HG03575 (cell line): Measurements from ENCODE around the gene ZNF74.
"Not testable (repeated sequence)": the region's sequence is repeated elsewhere in the genome, so short reads cannot be mapped to it uniquely, and the experiment has no call there.

Experiments used
- ATAC-seq: cut with Tn5 transposase; IDR thresholded peaks from one replicate; pipeline ENCODE4 v1.9.1; 2021; ENCODE audit not compliant: unreplicated experiment, insufficient number of reproducible peaks, low FRiP score; ENCODE audit errors: extremely low read depth

The ZNF74 gene

DNA sequence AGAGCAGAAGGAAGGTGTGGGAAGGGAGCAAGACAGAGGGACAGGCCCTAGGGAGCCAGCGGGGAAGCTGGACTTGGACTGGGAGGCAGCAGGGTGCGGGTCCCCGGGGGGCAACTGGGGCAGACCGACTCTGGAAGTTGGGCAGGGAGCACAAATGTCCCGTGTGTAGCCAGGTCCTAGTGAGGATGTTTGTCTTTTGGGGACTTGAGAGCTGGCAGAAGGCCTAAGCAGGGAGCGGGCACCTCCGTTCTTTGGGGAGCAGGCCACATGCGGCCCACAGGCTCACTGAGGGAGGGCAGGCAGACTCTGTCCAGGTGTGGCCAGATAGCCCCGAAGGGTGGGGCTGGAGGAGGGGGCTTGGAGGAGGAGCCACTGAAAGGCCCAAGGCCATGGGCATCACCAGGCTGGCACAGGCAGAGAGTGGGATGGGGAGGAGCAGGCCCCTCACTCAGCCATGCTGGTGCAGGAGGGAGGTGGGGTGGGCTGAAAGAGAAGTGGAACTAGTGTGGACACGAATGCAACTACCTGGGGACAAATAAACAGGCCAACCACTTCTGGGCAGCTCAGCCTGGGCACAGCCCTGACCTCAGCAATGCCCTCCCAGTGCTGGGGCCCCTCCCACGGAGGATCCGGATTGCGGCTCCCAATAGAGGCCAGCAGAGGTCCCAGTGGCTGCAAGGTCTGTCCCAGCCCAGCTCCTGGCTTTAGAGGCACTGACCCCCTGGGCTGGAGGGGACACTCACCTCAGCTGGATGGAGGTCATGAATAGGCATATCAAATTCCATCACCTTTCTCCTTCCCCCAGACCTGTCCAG lies 44.9 kb downstream of the ZNF74 start:
- ATAC-seq = no peak

DNA sequence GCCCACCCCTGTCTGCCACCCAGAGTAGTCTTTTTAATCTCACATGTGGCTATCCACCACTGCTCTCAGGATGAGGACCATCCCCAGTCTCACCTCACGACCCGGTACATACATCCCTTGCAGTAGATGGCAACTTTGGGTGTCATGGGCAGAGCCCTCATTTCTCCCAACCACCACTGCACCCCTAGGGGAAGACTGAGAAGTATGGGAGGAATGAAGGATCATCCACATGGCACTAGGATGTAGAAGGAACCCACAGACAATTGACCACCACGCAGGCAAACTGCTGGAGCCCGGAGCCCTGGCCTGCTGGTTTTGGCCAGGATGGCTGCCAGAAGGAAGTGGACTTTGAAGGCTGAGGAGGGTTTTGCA lies 45.6 kb downstream of the ZNF74 start:
- no peak for ATAC-seq

DNA sequence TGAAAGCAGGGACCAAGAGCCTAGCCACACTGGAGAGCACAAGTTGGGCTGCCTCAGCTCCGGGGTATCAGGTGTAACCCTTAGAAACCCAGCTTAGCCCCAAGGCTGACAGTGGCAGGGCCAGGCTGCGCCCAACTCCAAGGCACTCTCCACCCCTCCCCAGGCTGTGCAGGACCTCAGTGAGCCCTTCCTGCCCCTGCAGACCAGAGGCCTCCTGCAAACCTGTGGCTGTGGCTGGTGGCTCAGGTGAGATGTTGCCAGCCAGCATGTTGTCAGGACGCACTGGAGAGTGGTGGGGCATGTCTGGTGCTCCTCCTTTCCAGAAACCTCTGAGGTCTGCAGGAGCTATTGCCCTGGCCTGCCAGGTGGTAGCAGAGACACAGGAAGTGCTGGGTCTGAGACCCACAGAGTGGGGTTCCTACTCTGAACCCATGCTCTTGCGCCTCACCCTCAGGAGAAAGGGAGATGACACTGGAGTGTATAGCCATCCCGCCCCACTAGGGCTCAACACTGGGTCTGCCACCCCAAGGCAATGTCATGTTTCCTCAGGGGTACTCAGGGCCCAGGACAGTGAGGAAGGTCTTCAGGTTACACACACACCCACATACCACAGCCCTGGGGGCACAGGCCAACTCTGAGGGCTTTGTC lies 46.1 kb downstream of the ZNF74 start:
- no peak for ATAC-seq

DNA sequence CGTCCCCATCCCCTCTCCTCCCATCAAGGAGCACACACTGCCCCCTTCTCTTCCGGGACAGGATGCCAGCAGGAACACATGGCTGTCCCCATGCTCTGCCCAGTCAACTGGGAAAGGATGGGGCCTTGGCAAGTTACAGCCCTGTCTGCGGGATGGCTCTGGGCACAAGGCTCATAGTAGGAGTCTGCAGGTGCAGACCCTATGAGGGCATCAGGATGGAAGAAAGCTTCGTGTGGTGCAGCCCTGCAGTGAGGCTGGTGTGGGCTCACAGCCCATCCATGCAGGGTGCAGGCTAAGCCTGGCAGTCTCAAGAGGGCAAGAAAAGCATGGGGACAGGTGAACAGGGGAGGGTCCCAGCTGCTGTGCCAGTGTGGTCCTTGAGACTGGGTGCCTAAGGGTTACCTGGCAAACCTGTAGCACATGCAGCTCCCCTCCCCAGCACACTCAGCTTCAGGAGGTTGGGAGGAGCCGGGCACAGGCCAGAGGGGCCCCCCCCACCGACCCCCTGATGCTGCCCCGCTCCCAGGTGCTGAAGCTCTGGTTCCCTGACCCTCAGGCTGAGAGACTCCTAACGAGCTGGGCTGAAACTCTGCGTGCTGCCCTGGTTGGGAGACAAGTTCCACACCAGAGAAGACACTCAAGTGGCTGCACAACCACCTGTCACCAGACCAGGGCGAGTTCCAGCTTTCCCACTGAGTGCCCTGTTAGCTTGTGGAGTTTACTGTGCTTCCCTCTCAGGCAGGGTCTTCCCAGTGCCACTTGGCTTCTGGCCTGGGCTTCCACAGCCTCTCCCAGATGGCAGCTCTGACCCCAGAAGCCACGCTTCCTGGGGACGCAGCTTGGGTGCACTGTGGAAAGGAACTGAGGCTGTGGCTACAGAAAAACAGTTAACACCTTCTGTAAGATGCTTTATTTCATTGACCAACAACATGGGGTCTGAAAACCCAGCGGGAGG lies 47.0 kb downstream of the ZNF74 start:
- no peak for ATAC-seq

DNA sequence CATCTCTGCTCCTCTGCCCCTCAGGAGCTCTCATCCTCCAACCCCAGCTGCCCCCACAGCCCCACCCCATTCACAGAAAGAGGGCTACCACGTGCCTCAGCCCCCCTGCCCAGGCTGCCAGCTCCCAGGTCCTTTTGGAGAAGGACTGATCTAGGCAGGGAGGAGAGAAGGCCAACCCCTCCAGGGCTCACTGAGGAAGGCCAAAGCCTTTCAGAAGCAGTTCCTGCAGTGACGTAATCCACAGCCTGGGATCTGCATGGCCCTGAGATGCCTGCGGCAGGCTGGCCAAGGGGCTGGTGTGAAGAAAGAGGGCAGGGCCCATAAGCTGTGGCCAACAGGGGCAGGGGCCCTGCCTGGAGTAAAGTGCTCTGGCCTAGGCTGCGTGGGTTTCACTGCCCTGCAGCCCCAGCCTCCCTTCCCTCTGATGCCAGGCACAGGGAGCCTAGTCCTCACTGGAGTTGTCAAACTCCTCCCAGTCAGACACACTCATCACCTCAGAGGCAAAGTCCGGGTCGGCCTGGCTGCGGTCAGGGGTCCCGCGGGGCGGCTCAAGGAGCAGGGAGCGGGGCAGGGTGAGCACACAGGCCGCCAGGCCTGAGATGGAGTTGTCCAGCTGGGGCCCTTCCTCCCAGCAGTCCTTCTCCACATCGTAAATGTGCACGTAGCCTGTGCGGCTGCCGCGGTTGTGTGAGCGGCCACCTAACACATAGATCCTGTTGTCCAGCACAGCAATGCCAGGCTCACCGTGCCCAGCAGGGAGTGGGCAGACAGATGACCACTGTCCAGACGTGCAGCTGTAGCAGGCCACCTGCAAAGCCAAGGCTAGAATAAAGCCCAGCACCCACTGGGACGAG lies 47.9 kb downstream of the ZNF74 start:
- no peak for ATAC-seq

DNA sequence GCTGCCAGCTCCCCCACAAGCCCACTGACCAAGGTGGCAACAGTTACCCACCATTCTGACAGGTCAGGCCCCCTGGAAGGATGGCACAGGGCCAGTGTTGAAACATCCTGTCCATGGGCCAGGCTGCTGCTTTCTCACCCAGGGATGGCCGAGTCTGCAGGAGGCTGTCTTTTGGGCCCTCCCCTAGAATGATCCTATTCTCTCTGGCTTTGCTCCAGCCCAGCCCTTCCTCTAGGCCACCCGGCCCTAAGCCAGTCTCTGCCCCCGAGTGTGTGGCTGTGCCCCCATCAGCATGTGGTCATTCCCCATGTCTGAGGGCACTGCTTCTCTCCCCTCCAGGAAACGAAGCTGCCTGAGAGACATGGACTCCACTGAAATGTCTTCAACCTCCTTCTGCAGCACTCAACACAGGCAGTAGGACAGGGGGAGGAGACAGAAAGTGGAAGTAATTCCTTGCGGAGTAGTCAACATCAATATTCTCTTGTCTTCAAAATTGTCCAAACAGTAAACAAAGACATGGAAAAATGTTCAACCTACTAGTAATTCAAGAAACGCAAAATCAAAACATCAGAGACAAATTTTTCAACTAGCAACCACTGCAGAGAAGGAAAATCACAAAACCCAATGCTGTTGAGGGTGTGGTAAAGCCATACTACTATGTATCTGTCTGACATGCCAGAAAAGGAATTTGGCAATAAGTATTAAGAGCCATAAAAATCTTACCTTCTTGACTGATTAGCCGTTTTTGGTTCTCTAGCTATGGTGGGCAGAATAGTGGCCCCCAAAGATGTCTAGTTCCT lies 48.7 kb downstream of the ZNF74 start:
- ATAC-seq = no peak

DNA sequence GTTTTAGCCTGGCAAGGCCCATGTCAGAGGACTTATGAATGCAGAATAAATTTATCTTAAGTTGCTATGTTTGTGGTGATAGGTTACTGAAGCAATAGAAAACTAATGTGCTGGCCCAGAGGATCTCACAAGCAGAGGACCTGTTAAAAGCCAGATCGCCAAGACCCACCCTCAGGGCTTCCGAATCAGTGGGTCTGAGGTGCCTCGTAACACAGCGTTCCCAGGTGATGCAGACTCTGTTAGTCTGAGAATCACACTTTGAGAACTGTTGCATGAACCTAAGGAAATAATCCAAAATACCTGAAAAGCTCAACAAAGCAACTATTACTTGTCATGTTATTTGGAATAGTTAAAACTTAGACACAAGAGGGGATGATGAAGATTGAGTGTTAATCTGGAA lies 50.4 kb downstream of the ZNF74 start:
- ATAC-seq = no peak

DNA sequence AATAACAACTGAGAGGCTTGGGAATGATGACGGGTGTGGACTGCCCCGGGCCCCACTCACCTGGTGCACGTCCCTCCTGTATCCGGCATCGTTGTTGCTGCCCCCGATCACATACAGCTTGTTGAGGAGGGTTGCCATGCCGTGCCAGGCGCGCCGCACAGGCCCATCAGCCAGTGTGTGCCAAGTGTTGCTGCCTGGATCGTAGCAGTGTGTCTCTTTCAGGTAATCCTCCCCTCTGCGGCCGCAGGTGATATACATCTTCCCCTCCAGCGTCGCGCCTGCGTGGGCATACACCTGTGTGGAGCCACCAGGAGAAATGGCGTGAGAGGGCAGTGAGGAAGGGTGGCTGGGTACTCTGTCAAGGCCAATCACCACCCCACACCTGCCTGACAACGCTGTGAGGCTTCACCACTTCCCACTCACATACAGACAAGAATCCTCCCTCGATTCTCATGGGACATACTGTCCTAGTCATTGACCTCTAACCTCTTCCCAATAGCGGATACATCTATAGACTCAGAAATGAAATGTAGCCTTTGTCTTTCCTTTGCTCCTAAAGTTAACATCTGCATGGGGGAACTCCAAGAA lies 52.5 kb downstream of the ZNF74 start:
- no peak for ATAC-seq

DNA sequence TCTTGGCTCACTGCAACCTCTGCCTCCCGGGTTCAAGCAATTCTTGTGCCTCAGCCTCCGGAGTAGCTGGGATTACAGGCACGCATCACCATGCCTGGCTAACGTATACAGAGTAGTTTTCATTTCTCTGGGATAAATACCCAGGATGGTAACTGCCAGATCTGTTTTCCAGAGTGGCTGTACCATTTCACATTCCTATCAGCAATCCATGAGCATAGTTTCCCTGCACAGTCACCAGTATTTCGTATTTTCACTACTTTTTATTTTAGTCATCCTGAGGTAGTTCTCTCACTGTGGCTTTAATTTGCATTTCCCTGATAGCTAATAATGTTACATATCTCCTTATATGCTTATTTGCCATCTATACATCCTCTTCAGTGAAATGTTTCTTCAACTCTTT lies 54.7 kb downstream of the ZNF74 start:
- ATAC-seq = no peak

DNA sequence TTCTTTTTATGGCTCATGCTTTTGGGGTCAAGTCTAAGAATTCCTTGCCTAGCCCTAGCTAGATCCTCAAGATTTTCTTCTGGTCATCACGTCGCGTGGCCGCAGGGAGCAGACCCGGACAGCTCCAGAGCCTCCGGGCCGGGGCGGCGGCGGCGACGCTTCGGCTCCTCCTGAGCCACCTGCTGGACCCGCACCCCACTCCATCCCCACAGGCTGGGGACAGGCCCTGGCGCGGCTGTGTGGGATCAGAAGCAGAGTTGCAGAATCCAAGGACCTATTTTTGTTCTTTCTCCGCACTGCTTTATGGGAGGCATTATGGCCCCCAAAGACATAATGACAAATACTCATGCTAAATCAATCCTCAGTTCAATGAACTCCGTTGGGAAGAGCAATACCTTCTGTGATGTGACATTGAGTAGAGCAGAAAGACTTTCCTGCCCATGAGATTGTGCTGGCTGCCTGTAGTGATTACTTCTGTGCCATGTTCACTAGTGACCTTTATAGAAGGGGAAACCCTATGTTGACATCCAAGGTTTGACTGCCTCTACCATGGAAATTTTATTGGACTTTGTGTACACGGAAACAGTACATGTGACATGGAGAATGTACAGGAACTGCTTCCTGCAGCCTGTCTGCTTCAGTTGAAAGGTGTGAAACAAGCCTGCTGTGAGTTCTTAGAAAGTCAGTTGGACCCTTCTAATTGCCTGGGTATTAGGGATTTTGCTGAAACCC lies 56.0 kb downstream of the ZNF74 start:
- no peak for ATAC-seq

DNA sequence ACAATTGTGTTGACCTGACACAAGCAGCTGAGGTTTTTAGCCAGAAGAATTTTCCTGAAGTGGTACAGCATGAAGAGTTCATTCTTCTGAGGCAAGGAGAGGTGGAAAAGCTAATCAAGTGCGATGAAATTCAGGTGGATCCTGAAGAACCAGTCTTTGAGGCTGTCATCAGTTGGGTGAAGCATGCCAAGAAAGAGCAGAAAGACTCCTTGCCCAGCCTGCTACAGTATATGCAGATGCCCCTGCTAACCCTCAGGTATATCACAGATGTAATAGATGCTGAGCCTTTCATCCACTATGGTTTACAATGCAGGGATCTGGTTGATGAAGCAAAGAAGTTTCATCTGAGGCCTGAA lies 56.6 kb downstream of the ZNF74 start:
- no peak for ATAC-seq

DNA sequence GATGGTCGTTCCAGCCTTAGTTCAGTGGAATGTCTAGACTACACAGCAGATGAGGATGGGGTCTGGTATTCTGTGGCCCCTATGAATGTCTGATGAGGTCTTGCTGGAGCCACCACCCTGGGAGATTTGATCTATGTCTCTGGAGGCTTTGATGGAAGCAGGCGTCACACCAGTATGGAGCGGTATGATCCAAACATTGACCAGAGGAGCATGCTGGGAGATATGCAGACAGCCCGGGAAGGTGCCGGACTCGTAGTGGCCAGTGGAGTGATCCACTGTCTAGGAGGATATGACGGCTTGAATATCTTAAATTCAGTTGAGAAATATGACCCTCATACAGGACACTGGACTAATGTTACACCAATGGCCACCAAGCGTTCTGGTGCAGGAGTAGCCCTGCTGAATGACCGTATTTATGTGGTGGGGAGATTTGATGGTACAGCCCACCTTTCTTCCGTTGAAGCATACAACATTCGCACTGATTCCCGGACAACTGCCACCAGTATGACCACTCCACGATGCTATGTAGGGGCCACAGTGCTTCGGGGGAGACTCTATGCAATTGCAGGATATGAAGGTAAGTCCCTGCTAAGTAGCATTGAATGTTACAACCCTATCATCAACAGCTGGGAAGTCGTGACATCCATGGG lies 57.3 kb downstream of the ZNF74 start:
- not testable (repeated sequence) for ATAC-seq

DNA sequence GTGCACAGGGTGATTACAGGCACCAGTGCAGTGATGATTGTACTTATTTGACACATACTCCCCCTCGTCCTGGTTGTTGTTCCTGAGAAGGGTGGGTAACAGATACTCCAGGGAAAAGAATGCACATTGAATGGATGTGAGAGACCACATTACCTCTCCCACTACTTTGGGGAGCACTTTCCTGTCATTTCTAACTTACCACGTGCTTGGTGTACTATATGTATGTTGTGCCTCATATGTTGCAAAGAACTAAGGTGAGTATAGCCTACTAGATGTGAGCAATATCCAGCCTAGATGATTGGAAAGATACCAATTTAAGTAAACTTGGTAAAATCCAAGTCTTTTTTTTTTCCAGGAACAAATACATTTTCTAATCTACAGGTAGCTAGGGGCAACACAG lies 58.0 kb downstream of the ZNF74 start:
- ATAC-seq = no peak

DNA sequence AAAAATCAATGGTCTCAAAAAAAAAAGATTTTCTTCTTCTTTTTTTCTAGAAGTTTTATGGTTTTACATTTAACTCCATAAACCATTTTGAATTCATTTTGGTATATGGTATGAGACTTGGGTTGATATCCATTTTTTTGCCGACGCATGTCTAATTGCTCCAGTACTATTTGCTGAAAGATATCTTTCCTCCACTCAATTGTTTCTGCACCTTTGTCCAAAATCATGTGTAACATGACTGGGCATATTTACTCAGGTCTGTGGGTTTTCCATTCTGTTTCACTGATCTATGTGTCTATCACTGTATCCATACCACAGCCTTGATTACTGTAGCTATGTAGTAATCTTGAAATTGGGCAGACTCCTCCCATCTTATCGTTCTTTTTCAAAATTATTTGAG lies 59.3 kb downstream of the ZNF74 start:
- no peak for ATAC-seq

DNA sequence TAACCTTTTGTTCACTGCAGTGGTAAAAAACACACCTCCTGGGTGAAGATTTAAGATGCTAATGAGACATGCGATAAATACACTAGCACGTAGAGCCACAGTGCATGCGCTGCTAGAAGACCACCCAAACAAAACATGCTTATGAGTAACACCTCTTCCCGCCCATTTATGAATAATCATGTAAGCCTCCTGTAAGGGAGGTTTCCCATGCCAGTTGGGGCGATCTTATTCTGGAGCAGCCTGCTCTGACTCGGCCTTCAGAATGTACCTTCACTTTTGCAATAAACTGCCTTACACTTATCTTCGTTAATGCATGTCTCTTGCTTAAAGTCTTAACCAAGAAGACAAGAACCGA lies 61.7 kb downstream of the ZNF74 start:
- ATAC-seq = no peak

DNA sequence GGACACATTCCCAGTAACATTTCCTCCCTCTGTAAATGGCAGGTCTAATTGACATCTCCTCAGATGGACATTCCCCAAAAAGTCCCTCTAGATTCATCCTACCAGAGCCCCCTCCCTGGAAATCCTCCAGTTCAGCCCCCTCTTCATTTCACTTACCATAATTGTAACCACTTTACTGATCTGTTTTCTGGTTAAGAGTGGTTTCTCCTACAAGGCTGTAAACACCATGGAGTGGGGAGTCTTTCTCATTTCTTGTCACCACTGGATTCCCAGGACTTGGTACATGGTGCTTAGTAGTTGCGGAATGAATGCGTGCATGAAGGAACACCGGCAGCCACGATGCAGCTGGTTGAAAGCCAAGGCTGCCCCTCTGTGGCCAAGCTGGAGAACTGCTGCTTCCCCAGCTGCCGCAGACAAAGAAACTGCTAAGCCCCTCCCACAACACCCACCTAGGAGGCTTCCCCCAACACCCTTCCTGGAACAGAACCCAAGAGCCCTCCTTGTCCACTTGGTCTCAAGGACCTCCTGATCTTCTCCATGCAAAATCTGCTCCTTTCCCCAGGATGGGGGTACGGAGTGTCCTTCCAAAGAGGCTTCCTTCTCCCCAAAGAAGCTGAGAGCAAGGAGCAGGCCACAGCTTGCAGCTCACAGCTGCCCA lies 62.2 kb downstream of the ZNF74 start:
- ATAC-seq = no peak
